Mesothelial cell of epicardium (in vitro differentiated cells): Measurements from ENCODE around the gene FIG4. TPM values are rescaled to one million over a fixed set of nuclear protein-coding genes. Genes with fewer than 3 reads are reported as not detected.
A peak's percentile ranks its signal among the peaks of the same experiment; 100 is the strongest.

Experiments used
- DNase-seq, 2 experiments: peaks; one replicate each; pipeline ENCODE4 v3.0.0; 2021; ENCODE audit warnings: low spot score in 2 of 2; ENCODE audit not compliant: unreplicated experiment in 2 of 2
- H3K27ac Mint-ChIP-seq: 2 replicates; pipeline ENCODE4 v1.8.0; 2021; ENCODE audit warnings: mixed read lengths
- H3K27me3 Mint-ChIP-seq: 2 replicates; pipeline ENCODE4 v1.8.0; 2021; ENCODE audit warnings: low read depth, mixed read lengths
- H3K36me3 Mint-ChIP-seq: 2 replicates; pipeline ENCODE4 v1.8.0; 2021; ENCODE audit warnings: mixed read lengths
- H3K4me1 Mint-ChIP-seq: 2 replicates; pipeline ENCODE4 v1.8.0; 2021; ENCODE audit warnings: mixed read lengths
- H3K4me3 Mint-ChIP-seq: 2 replicates; pipeline ENCODE4 v1.8.0; 2021; ENCODE audit warnings: mild to moderate bottlenecking, moderate library complexity, mixed read lengths
- H3K9me3 Mint-ChIP-seq: 2 replicates; pipeline ENCODE4 v1.8.0; 2021; ENCODE audit warnings: mixed read lengths
- CTCF ChIP-seq: fragments of 200-600 bp; sonication (generic); IDR thresholded peaks from one replicate; pipeline ENCODE4 v1.5.0; 2021; ENCODE audit warnings: antibody characterized with exemption; ENCODE audit not compliant: unreplicated experiment
- total RNA-seq: library from RNA; stranded (reverse); gene quantifications from 3 replicates; pipeline ENCODE4 v1.2.1, GENCODE V29; 2021

FIG4 gene
- total RNA-seq, 1 donor from 2014 or later = 28.3 TPM

GRCh38 chr6:109660526-109661320 is 30.4 kb upstream of the FIG4 start:
- no peak overlapping the region for H3K4me3 Mint-ChIP-seq
- no peak overlapping the region for H3K27ac Mint-ChIP-seq
- no peaks in the 10 kb centered on the region for H3K9me3 Mint-ChIP-seq
- no peaks in the 10 kb centered on the region for H3K27me3 Mint-ChIP-seq
- no peaks in the 10 kb centered on the region for H3K36me3 Mint-ChIP-seq
- no peak for TF ChIP-seq CTCF
- H3K4me1 Mint-ChIP-seq = peaks cover 4% of the 10 kb centered on the region
- no peak for DNase-seq

GRCh38 chr6:109662192-109662591 is 28.9 kb upstream of the FIG4 start:
- no peak for DNase-seq
- H3K27ac Mint-ChIP-seq = no peak overlapping the region
- no peaks in the 10 kb centered on the region for H3K27me3 Mint-ChIP-seq
- no peaks in the 10 kb centered on the region for H3K36me3 Mint-ChIP-seq
- H3K4me1 Mint-ChIP-seq = no peaks in the 10 kb centered on the region
- no peak overlapping the region for H3K4me3 Mint-ChIP-seq
- TF ChIP-seq CTCF = no peak
- H3K9me3 Mint-ChIP-seq = no peaks in the 10 kb centered on the region

- DNase-seq = no peak
- H3K27me3 Mint-ChIP-seq = no peaks in the 10 kb centered on the region
- no peak overlapping the region for H3K27ac Mint-ChIP-seq
- peaks cover 18% of the 10 kb centered on the region for H3K4me1 Mint-ChIP-seq
- peaks cover 6% of the 10 kb centered on the region for H3K36me3 Mint-ChIP-seq
- no peaks in the 10 kb centered on the region for H3K9me3 Mint-ChIP-seq
- H3K4me3 Mint-ChIP-seq = no peak overlapping the region
- TF ChIP-seq CTCF = no peak
These were observed 21.3 kb upstream of the FIG4 start for GRCh38 chr6:109669811-109670210.

GRCh38 chr6:109671733-109672132 is 19.4 kb upstream of the FIG4 start:
- TF ChIP-seq CTCF = no peak
- peaks cover 6% of the 10 kb centered on the region for H3K36me3 Mint-ChIP-seq
- no peaks in the 10 kb centered on the region for H3K27me3 Mint-ChIP-seq
- H3K27ac Mint-ChIP-seq = peak overlapping the region; percentile 36
- DNase-seq = no peak
- H3K9me3 Mint-ChIP-seq = peaks cover 2% of the 10 kb centered on the region
- H3K4me3 Mint-ChIP-seq = no peak overlapping the region
- peaks cover 18% of the 10 kb centered on the region for H3K4me1 Mint-ChIP-seq

GRCh38 chr6:109672175-109672574 is 18.9 kb upstream of the FIG4 start:
- peak overlapping the region; percentile 68 for H3K27ac Mint-ChIP-seq
- peaks cover 18% of the 10 kb centered on the region for H3K4me1 Mint-ChIP-seq
- H3K9me3 Mint-ChIP-seq = peaks cover 4% of the 10 kb centered on the region
- no peak overlapping the region for H3K4me3 Mint-ChIP-seq
- no peak for DNase-seq
- TF ChIP-seq CTCF = no peak
- H3K36me3 Mint-ChIP-seq = peaks cover 6% of the 10 kb centered on the region
- H3K27me3 Mint-ChIP-seq = no peaks in the 10 kb centered on the region
